CD14-positive monocyte (primary cell): ENCODE measurements around the gene FIGN. TPM values are rescaled to one million over a fixed set of nuclear protein-coding genes. Genes with fewer than 3 reads are reported as not detected.

Experiments used
- DNase-seq, 3 donors: peaks; one replicate each; pipeline ENCODE4 v3.0.0-alpha.2; 2011 to 2022
- H2AFZ ChIP-seq: 2 replicates; pipeline ENCODE4 v1.6.0; 2012; ENCODE audit warnings: mild to moderate bottlenecking, low read depth, low read length, inconsistent platforms; ENCODE audit not compliant: insufficient read depth, poor library complexity, severe bottlenecking
- H3K27ac ChIP-seq, 2 donors: 1 replicate in 1 of 2; 2 replicates in 1 of 2; pipeline ENCODE4 v1.5.1; 2012 to 2013; ENCODE audit warnings: low read length in 2 of 2, control low read depth in 1 of 2, inconsistent platforms in 1 of 2, low read depth in 1 of 2, mild to moderate bottlenecking in 1 of 2
- H3K27me3 ChIP-seq, 2 donors: one replicate each; pipeline versions ENCODE4 v1.6.0 to v1.6.1; 2011 to 2013; ENCODE audit warnings: low read length in 2 of 2; ENCODE audit not compliant: control insufficient read depth in 2 of 2, insufficient read depth in 2 of 2
- H3K36me3 ChIP-seq, 2 donors: replicated peaks in 1 of 2; 1 replicate in 1 of 2; 2 replicates in 1 of 2; pipeline versions ENCODE4 v1.5.1 to v1.6.1; 2012 to 2013; ENCODE audit warnings: low read length in 2 of 2, control low read depth in 1 of 2, inconsistent platforms in 1 of 2, mild to moderate bottlenecking in 1 of 2; ENCODE audit not compliant: insufficient read depth in 2 of 2, control insufficient read depth in 1 of 2
- H3K4me1 ChIP-seq, 2 donors: 1 replicate in 1 of 2; 2 replicates in 1 of 2; pipeline versions ENCODE4 v1.5.1 to v1.6.1; 2012 to 2013; ENCODE audit warnings: low read length in 2 of 2, control low read depth in 1 of 2, inconsistent platforms in 1 of 2, mild to moderate bottlenecking in 1 of 2, moderate library complexity in 1 of 2; ENCODE audit not compliant: insufficient read depth in 2 of 2, control insufficient read depth in 1 of 2
- H3K4me2 ChIP-seq: replicated peaks from 2 replicates; pipeline ENCODE3; 2012; ENCODE audit warnings: low read length, moderate library complexity, mild to moderate bottlenecking; ENCODE audit not compliant: poor library complexity, severe bottlenecking; ENCODE audit errors: extremely low read depth
- H3K4me3 ChIP-seq, 3 experiments: fragments of 200-600 bp in 1 of 3; sonication (generic) in 1 of 3; replicated peaks in 1 of 3; 1 replicate in 2 of 3; 2 replicates in 1 of 3; pipeline ENCODE4 v1.5.1; 2011 to 2013; ENCODE audit warnings: low read length in 3 of 3, mild to moderate bottlenecking in 3 of 3, control low read depth in 2 of 3, low read depth in 2 of 3, inconsistent platforms in 1 of 3, moderate library complexity in 1 of 3
- H3K79me2 ChIP-seq: 2 replicates; pipeline ENCODE4 v1.6.0; 2012; ENCODE audit warnings: mild to moderate bottlenecking, control low read depth, inconsistent platforms, low read length, moderate library complexity; ENCODE audit not compliant: insufficient read depth
- H3K9ac ChIP-seq: 2 replicates; pipeline ENCODE4 v1.6.0; 2017; ENCODE audit warnings: low read length, mild to moderate bottlenecking; ENCODE audit not compliant: insufficient read depth, poor library complexity, severe bottlenecking
- H3K9me3 ChIP-seq, 2 donors: replicated peaks in 1 of 2; 1 replicate in 1 of 2; 2 replicates in 1 of 2; pipeline versions ENCODE4 v1.5.1 to v1.6.1; 2012 to 2013; ENCODE audit warnings: low read length in 2 of 2, control low read depth in 1 of 2; ENCODE audit not compliant: control insufficient read depth in 1 of 2, insufficient read depth in 1 of 2
- H4K20me1 ChIP-seq: 2 replicates; pipeline ENCODE4 v1.6.0; 2012; ENCODE audit warnings: mild to moderate bottlenecking, low read length, control low read depth, moderate library complexity; ENCODE audit not compliant: insufficient read depth
- H3K27ac Mint-ChIP-seq, 7 donors: one replicate each; pipeline ENCODE4 v1.8.0; 2020; ENCODE audit warnings: mild to moderate bottlenecking in 7 of 7, mixed read lengths in 7 of 7, moderate library complexity in 6 of 7, inconsistent platforms in 2 of 7
- H3K27me3 Mint-ChIP-seq, 3 donors: one replicate each; pipeline ENCODE4 v1.8.0; 2021 to 2022; ENCODE audit warnings: low read depth in 3 of 3, mild to moderate bottlenecking in 3 of 3, mixed read lengths in 3 of 3, moderate library complexity in 3 of 3, inconsistent platforms in 1 of 3
- H3K36me3 Mint-ChIP-seq, 2 donors: one replicate each; pipeline ENCODE4 v1.8.0; 2020; ENCODE audit warnings: mixed read lengths in 2 of 2, inconsistent platforms in 1 of 2, mild to moderate bottlenecking in 1 of 2
- H3K4me1 Mint-ChIP-seq: one replicate; pipeline ENCODE4 v1.8.0; 2020; ENCODE audit warnings: mild to moderate bottlenecking, mixed read lengths
- H3K4me3 Mint-ChIP-seq, 2 donors: one replicate each; pipeline ENCODE4 v1.8.0; 2020; ENCODE audit warnings: mild to moderate bottlenecking in 2 of 2, mixed read lengths in 2 of 2, moderate library complexity in 1 of 2
- H3K9me3 Mint-ChIP-seq, 7 donors: one replicate each; pipeline ENCODE4 v1.8.0; 2020 to 2022; ENCODE audit warnings: mixed read lengths in 7 of 7, mild to moderate bottlenecking in 6 of 7, moderate library complexity in 6 of 7, inconsistent platforms in 2 of 7
- CTCF ChIP-seq: fragments of 200-600 bp; IDR thresholded peaks from one replicate; pipeline ENCODE4 v1.8.0; 2022; ENCODE audit warnings: antibody characterized with exemption, mild to moderate bottlenecking
- WGBS: methylation state at CpG from one replicate; pipeline ENCODE4 v1.1.5; 2013; ENCODE audit warnings: missing lambda C conversion rate; ENCODE audit not compliant: insufficient coverage; 5-methylcytosine and 5-hydroxymethylcytosine counted together
- intact Hi-C, 2 donors: fragments of 100-400 bp; cut with micrococcal nuclease; formaldehyde crosslinking; loops; one replicate each; pipeline versions ENCODE4 v1.15.0 to v1.15.1; 2023
- polyA plus RNA-seq, 3 donors: library from polyadenylated mRNA; depleted of rRNA in 1 of 3; unstranded in 2 of 3; stranded (reverse) in 1 of 3; fragments of 300-500 nt in 2 of 3; fragments of >200 nt in 1 of 3; fragmentation: Illumina TruSeq in 2 of 3; gene quantifications; 1 replicate in 2 of 3; 2 replicates in 1 of 3; pipeline ENCODE4 v1.2.3, GENCODE V29; 2012 to 2021

Gene FIGN
- polyA plus RNA-seq, 3 donors = not detected

- Histone ChIP-seq H3K4me2 (no peak overlapping the region), H3K4me1 (no peaks in the 10 kb centered on the region)
- intact Hi-C loops = no loop called here
These were observed 68.5 kb downstream of the FIGN start for GRCh38 chr2:163667064-163667887.

GRCh38 chr2:163665817-163666216, 70.0 kb downstream of the FIGN start:
- H3K4me1 ChIP-seq = no peaks in the 10 kb centered on the region
- Mint-ChIP-seq H3K9me3 (peaks cover 0 to 13% (median 7%) of the 10 kb centered on the region in 7 donors), H3K36me3 (no peaks in the 10 kb centered on the region), H3K4me1 (no peaks in the 10 kb centered on the region), H3K4me3 (no peak overlapping the region), H3K27ac (no peak overlapping the region), H3K27me3 (peaks cover 0 to 3% (median 0%) of the 10 kb centered on the region in 3 donors)
- H3K36me3 ChIP-seq = no peaks in the 10 kb centered on the region
- no peaks in the 10 kb centered on the region for H3K27me3 ChIP-seq
- H2AFZ ChIP-seq = no peak overlapping the region
- H3K9ac ChIP-seq = no peak overlapping the region
- no peak overlapping the region for H3K27ac ChIP-seq
- no peak for DNase-seq
- no peak for TF ChIP-seq CTCF
- H3K9me3 ChIP-seq = peaks cover 4 to 8% of the 10 kb centered on the region in 2 donors
- H3K4me3 ChIP-seq = no peak overlapping the region
- H3K79me2 ChIP-seq = no peaks in the 10 kb centered on the region
- H4K20me1 ChIP-seq = no peaks in the 10 kb centered on the region
- H3K4me2 ChIP-seq = no peak overlapping the region
- intact Hi-C loops = no loop called here

More at GRCh38 chr2:163667064-163667887, 68.5 kb downstream of the FIGN start:
- Mint-ChIP-seq H3K4me1 (no peaks in the 10 kb centered on the region), H3K36me3 (no peaks in the 10 kb centered on the region), H3K4me3 (no peak overlapping the region), H3K27ac (no peak overlapping the region), H3K9me3 (peaks cover 0 to 10% (median 7%) of the 10 kb centered on the region in 7 donors), H3K27me3 (peaks cover 0 to 3% (median 0%) of the 10 kb centered on the region in 3 donors)
- H4K20me1 ChIP-seq = no peaks in the 10 kb centered on the region
- H3K9me3 ChIP-seq = peaks cover 4 to 8% of the 10 kb centered on the region in 2 donors
- no peak overlapping the region for H3K9ac ChIP-seq
- no peak overlapping the region for H3K27ac ChIP-seq
- no peaks in the 10 kb centered on the region for H3K36me3 ChIP-seq
- H3K4me3 ChIP-seq = no peak overlapping the region
- no peak overlapping the region for H2AFZ ChIP-seq
- H3K79me2 ChIP-seq = no peaks in the 10 kb centered on the region
- DNase-seq = no peak
- H3K27me3 ChIP-seq = no peaks in the 10 kb centered on the region
- 89% methylated on average over 2 of the region's 4 CpGs for WGBS
- no peak for TF ChIP-seq CTCF
